HG03025 (cell line): ENCODE data around the gene CHRNA10.

Experiments
- ATAC-seq: cut with Tn5 transposase; IDR thresholded peaks from one replicate; pipeline ENCODE4 v1.9.1; 2021; ENCODE audit warnings: mild to moderate bottlenecking, moderate library complexity; ENCODE audit not compliant: unreplicated experiment, low FRiP score

The CHRNA10 gene

GRCh38 chr11:3637201-3637600 is 34.0 kb downstream of the CHRNA10 start:
- no peak for ATAC-seq

GRCh38 chr11:3635641-3636375 is 35.4 kb downstream of the CHRNA10 start:
- ATAC-seq: no peak

DNA sequence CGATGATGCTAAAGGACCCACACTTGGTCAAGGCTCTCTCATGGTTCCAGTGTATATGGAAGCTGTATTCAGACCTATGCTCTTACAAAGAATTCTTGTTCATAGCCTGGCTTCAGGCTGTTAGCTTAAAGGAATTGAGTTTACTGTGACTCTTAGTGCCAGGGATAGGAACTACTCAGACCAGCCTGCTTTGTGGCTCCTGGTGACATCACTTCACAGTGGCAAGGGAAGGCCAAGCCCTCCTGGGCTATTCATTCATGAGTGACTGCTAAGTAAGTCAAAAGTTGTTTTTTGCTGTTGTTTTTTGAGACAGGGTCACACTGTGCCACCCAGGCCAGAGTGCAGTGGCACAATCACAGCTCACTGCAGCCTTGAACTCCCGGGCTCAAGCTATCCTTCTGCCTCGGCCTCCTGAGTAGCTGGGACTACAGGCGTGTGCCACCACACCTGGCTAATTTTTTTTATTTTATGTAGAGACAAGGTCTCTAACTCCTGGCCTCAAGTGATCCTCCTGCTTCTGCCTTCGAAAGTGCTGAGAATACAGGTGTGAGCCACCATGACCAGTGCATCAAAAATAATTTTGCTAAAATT is 39.0 kb downstream of the CHRNA10 start:
- no peak for ATAC-seq

GRCh38 chr11:3631331-3631730 is 39.9 kb downstream of the CHRNA10 start:
- no peak for ATAC-seq

DNA sequence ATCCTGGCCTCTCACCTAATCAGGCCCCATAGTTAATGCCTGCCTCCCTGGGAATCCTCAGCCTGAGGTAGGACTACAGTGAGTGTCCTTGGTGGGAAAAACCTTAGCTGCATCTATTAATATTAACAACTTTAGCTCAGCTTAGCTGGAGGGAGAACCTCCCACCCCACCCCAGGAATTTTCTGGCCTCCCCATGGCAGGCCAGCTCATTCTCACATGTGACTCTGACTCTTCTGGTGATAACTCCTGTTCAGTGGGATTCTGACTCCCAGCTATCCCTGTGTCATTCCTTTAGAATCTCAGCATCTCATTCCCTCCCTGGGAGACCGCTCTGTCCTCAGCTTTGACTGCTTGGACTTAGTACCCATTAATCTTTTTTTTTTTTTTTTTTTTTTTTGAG is 43.9 kb downstream of the CHRNA10 start:
- ATAC-seq: no peak

DNA sequence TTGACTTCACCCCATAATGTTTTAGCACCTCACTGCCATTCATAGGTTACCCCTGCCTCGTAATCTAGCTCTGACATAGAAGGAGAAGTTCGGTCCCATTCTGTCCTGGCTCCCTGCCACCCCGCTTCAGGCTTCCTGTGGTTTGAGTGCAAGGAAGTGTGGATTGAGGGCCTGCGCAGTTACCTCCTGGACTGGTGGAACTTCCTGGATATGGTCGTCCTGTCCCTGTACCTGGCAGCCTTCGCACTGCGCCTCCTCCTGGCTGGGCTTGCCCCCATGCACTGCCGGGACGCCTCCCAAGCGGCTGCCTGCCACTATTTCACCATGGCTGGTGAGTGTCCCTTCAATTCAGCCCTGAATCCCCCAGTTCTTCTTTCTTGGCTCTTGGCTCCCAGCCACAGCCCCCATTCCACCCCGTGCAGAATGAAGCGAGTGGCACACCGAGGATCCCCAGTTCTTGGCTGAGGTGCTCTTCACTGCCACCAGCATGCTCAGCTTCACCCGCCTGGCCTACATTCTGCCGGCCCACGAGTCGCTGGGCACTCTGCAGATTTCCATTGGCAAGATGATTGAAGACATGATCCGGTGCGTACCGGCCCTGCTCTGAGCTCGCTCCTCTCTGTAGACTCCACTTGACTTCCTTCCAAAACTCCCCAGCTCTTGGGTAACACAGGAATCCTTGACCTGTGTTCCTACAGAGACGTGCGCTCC is 44.8 kb downstream of the CHRNA10 start:
- no peak for ATAC-seq

DNA sequence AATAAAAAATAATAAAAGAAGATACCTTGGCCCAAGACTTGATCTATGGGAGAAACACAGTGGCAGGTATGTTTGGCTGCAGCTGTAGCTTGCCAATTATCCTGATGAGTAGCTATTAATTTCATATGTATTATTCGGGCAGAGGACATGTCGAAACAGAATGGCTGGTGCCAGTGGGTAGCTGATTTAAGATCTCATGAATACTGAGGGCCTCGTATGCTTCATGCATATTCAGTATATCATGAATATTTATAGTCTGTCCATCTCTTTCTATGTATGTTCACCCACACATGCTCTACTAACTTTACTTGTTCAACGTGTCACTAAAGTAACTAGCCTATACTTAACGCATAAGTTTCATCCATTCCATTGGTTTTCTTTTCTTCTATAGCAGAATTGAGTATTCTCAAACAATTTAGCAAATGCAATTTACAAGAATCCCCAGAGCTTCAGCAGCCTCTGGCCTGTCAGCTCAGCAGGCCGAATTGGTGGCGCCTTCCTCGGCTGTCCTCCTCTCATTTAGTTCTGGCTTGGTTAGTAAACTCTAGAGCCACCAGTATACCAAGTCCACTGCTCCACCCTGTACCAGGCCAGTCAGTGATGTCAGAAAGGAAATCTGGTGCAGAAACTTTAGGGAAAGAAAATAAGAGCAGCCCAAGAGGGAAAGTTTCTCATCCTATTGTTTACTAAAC is 47.3 kb downstream of the CHRNA10 start:
- no peak for ATAC-seq

DNA sequence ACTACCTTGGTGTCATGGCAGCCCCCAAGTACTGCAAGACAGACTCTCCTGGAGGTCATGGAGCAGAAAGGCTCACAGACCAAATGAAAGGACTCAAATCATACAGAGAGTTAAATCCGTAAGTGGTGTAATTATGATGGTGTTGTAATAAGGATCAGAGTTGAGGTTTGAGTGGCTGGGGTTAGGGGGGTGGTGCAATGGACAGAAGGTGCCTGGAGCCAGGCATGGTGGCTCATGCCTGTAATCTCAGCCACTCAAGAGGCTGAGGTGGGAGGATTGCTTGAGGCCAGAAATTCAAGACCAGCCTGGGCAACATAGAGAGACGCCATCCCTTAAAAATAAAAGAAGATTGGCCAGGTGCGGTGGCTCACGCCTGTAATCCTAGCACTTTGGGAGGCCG is 48.1 kb downstream of the CHRNA10 start:
- no peak for ATAC-seq

DNA sequence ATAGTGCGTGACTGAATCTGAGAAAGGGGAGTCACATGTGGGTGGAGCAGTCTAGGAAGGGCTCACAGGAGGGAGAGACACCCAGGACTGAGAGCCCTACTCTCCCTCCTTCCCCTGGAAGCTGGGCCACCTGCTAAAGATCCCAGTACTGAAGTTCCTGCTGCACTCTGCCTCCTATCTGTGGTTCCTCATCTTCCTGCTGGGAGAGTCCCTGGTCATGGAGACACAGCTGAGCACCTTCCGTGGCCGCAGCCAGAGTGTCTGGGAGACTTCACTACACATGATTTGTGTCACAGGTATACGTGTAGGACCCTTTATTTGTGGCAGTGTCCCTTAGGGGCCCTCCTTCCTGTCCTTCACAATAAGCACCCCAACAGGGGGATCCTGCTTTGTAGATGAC is 48.7 kb downstream of the CHRNA10 start:
- no peak for ATAC-seq

- no peak for ATAC-seq
Observed at GRCh38 chr11:3617990-3618389, 53.2 kb downstream of the CHRNA10 start.

DNA sequence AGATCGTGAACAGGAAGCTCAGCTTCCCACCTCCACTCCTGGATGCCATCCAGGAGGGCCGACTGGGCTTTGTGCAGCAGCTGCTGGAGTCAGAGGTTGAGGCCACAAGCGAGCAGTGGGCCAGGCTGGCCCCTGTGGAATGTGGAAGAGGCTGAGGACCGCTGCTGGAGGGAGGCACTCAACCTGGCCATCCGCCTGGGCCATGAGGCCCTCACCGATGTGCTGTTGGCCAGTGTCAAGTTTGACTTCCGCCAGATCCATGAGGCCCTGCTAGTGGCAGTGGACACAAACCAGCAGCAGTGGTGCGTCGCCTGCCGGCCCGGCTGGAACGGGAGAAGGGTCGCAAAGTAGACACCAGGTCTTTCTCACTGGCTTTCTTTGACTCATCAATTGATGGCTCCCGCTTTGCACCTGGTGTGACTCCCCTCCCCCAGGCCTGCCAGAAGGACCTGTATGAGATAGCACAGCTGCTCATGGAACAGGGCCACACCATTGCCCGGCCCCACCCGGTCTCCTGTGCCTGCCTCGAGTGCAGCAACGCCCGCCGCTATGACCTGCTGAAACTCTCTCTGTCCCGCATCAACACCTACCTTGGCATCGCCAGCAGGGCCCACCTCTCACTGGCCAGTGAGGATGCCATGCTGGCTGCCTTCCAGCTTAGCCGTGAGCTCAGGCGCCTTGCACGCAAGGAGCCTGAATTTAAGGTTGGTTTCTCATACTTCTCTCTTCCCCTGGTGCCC is 54.3 kb downstream of the CHRNA10 start:
- no peak for ATAC-seq

- ATAC-seq: no peak
Observed at GRCh38 chr11:3615998-3616397, 55.2 kb downstream of the CHRNA10 start.
